Left lung (tissue), 10 donors: Measurements from ENCODE around the gene GPR25. TPM values are rescaled to one million over a fixed set of nuclear protein-coding genes. Genes with fewer than 3 reads are reported as not detected.

Source experiments
- ATAC-seq: fragments of 200-7000 bp; cut with Tn5 transposase; one replicate; pipeline ENCODE4 v1.9.1; 2020; ENCODE audit warnings: moderate library complexity
- DNase-seq, 4 donors: peaks; one replicate each; pipeline ENCODE4 v3.0.0-alpha.2; 2013 to 2020
- H3K27ac ChIP-seq, 2 donors: fragments of 200-600 bp; sonication (generic) in 1 of 2; one replicate each; pipeline versions ENCODE4 v1.5.0 to v1.8.0; 2020 to 2021
- H3K27me3 ChIP-seq, 2 donors: fragments of 200-600 bp; sonication (generic) in 1 of 2; one replicate each; pipeline versions ENCODE4 v1.5.0 to v1.8.0; 2020 to 2021
- H3K36me3 ChIP-seq, 2 donors: fragments of 200-600 bp; sonication (generic) in 1 of 2; one replicate each; pipeline versions ENCODE4 v1.5.0 to v1.8.0; 2020 to 2021
- H3K4me1 ChIP-seq, 2 donors: fragments of 200-600 bp; one replicate each; pipeline ENCODE4 v1.8.0; 2021
- H3K4me3 ChIP-seq, 2 donors: fragments of 200-600 bp; sonication (generic) in 1 of 2; one replicate each; pipeline versions ENCODE4 v1.5.0 to v1.8.0; 2020 to 2021; ENCODE audit warnings: mild to moderate bottlenecking in 1 of 2
- H3K9me3 ChIP-seq, 2 donors: fragments of 200-600 bp; sonication (generic) in 1 of 2; one replicate each; pipeline versions ENCODE4 v1.5.0 to v1.8.0; 2020 to 2021
- intact Hi-C, 2 donors: fragments of 100-400 bp; cut with DNase I; formaldehyde crosslinking; loops; one replicate each; pipeline versions ENCODE4 v1.11.2 to v1.14.2; 2022
- polyA plus RNA-seq, 6 donors: library from polyadenylated mRNA; unstranded; fragments of 120-200 nt; gene quantifications; one replicate each; pipeline ENCODE4 v1.2.1, GENCODE V29; 2013; ENCODE audit not compliant: insufficient read length in 6 of 6
- total RNA-seq, 2 donors: library from RNA; stranded (reverse); fragmentation: NEBNext Ultra II Directional; extraction: Animal tissue kit (Norgen Biotek cat#: 25700); gene quantifications; one replicate each; pipeline ENCODE4 v1.2.1, GENCODE V29; 2021
- TF ChIP-seq, protein P1 (sequence below), 2 donors: fragments of 200-600 bp; sonication (generic) in 1 of 2; IDR thresholded peaks; one replicate each; pipeline versions ENCODE4 v1.5.0 to v1.8.0; 2021; ENCODE audit warnings: antibody characterized with exemption in 2 of 2
- donor health status: DM: no; HTN: yes; CAD: no.
- donor health status: DM: no; HTN: no; CAD: no.

Gene GPR25
- total and polyA plus RNA-seq, 8 donors = 0.26 to 0.52 TPM; not detected in 6

DNA sequence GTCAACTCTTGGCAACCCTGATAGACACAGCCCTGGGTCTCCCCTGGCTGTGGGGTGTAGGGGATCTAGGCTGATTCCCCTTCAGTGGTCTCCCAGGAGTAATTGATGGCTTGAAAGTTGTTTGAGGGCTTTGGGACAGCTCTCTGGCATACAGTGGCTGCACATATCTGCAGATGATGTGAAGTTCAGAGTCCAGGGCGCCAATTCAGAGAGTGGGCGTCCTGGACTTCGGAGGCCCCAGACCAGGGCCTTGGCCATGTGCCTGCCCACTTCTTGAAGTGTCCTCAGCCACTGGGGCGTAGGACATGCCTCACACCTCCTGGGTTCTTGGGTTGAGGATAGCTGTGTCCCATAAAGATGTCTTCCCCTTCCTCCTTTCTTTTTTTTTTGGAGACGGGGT lies 24.5 kb downstream of the GPR25 start:
- Histone ChIP-seq H3K27me3 (peaks cover 0 to 3% of the 10 kb centered on the region in 2 donors), H3K27ac (no peak overlapping the region), H3K4me1 (peaks cover 0 to 6% of the 10 kb centered on the region in 2 donors), H3K4me3 (no peak overlapping the region), H3K9me3 (no peaks in the 10 kb centered on the region), H3K36me3 (peaks cover 0 to 5% of the 10 kb centered on the region in 2 donors)
- intact Hi-C loops = no loop called here
- ATAC-seq (no peak), DNase-seq (no peak)
- TF ChIP-seq, protein P1, sequence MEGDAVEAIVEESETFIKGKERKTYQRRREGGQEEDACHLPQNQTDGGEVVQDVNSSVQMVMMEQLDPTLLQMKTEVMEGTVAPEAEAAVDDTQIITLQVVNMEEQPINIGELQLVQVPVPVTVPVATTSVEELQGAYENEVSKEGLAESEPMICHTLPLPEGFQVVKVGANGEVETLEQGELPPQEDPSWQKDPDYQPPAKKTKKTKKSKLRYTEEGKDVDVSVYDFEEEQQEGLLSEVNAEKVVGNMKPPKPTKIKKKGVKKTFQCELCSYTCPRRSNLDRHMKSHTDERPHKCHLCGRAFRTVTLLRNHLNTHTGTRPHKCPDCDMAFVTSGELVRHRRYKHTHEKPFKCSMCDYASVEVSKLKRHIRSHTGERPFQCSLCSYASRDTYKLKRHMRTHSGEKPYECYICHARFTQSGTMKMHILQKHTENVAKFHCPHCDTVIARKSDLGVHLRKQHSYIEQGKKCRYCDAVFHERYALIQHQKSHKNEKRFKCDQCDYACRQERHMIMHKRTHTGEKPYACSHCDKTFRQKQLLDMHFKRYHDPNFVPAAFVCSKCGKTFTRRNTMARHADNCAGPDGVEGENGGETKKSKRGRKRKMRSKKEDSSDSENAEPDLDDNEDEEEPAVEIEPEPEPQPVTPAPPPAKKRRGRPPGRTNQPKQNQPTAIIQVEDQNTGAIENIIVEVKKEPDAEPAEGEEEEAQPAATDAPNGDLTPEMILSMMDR (IDR thresholded peaks at IDR 0.05) = no peak

DNA sequence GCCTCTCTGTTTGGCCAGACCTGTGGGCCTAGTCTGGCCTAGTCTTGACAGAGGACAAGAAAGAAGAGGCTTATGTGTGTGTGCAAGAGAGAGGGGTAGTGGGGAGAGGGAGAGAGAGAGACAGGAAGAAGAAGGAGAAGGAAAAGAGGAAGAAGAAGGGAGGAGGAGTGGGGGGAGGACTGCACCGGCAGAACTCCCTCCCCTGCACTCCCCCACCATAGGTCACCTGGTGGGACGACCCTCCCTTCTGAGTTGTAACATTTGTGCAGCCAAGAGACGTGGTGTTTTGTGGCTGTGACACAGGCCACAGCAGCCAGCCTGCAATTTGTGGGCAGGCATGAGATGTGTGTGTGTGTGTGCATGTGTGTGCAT lies 26.2 kb downstream of the GPR25 start:
- TF ChIP-seq, protein P1 (IDR thresholded peaks at IDR 0.05) = no peak
- H3K4me1 ChIP-seq = peaks cover 0 to 6% of the 10 kb centered on the region in 2 donors
- peaks cover 0 to 5% of the 10 kb centered on the region in 2 donors for H3K36me3 ChIP-seq
- H3K9me3 ChIP-seq = no peaks in the 10 kb centered on the region
- DNase-seq = no peak
- no peak overlapping the region for H3K4me3 ChIP-seq
- H3K27ac ChIP-seq = no peak overlapping the region
- no peaks in the 10 kb centered on the region for H3K27me3 ChIP-seq
- no peak for ATAC-seq
- intact Hi-C loops = no loop called here

DNA sequence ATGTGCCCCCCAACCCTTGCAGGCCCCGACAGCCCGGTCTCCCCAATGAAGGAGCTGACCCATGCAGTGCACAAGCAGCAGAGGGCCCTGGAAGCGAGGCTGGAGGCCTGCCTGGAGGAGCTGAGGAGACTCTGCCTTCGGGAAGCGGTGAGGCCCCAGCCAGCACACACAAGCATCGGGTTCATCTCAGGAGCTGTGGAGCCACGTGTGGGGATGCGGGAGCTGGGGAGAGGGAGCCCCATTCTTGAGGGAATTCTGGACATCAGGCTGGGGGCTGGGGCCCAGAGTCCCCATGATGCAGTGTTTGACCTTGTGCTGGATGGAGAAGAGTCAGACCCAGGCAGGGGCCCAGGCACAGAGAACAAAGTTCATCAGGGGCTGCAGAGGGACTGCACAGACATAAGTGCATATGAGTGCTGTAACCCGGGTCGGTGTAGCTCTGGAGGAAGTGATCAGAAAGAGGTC lies 26.7 kb downstream of the GPR25 start:
- no peaks in the 10 kb centered on the region for H3K27me3 ChIP-seq
- peaks cover 0 to 6% of the 10 kb centered on the region in 2 donors for H3K4me1 ChIP-seq
- H3K27ac ChIP-seq = no peak overlapping the region
- DNase-seq (no peak), ATAC-seq (no peak)
- no peaks in the 10 kb centered on the region for H3K9me3 ChIP-seq
- no peak overlapping the region for H3K4me3 ChIP-seq
- intact Hi-C loops = no loop called here
- peaks cover 0 to 5% of the 10 kb centered on the region in 2 donors for H3K36me3 ChIP-seq
- TF ChIP-seq, protein P1 (IDR thresholded peaks at IDR 0.05) = no peak

DNA sequence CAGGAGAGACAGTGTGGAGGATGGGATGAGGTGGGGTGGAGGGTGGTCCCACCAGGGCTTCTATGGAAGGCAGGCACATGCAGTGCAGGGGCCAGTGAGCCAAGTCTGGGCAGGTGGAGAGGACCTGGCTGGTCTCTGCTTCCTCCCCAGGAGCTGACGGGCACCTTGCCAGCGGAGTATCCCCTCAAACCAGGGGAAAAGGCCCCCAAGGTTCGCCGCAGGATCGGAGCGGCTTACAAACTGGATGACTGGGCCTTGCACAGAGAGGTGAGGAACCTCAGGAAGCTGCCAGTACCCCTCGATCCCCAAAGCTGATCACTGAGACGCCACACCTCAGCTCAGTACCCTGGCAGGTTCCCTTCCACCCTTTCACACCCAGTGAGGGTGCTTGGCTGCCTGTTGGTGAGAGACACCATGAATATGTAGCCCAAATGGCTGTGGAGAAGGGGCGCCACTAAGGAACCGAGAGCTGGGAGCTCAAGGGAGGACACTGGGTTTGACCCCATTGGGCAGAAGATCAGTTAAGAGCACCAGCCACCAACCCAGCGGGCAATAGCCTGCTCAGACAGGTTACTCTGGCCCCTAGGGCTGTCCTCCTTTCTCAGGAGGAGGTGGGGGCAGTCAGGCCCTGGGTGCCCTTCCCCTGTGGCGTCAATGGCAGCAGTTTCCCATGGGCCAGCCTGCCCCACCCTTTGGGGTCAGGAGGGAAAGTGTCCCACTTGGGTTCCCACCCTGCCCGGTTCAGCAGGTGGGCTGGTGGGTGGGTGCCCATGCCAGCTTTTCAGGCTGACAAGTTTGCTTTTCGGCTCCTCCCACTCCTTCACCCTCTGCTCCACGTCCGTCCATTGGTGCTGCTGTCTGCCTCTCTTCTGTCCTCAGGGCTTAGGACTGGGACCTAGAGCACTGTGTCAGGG lies 27.4 kb downstream of the GPR25 start:
- DNase-seq = no peak
- intact Hi-C loops = no loop called here
- peaks cover 0 to 8% of the 10 kb centered on the region in 2 donors for H3K4me1 ChIP-seq
- H3K27ac ChIP-seq = no peak overlapping the region
- no peak overlapping the region for H3K4me3 ChIP-seq
- TF ChIP-seq, protein P1 (IDR thresholded peaks at IDR 0.05) = no peak
- peaks cover 0 to 5% of the 10 kb centered on the region in 2 donors for H3K36me3 ChIP-seq
- H3K9me3 ChIP-seq = no peaks in the 10 kb centered on the region
- ATAC-seq = no peak
- no peaks in the 10 kb centered on the region for H3K27me3 ChIP-seq

DNA sequence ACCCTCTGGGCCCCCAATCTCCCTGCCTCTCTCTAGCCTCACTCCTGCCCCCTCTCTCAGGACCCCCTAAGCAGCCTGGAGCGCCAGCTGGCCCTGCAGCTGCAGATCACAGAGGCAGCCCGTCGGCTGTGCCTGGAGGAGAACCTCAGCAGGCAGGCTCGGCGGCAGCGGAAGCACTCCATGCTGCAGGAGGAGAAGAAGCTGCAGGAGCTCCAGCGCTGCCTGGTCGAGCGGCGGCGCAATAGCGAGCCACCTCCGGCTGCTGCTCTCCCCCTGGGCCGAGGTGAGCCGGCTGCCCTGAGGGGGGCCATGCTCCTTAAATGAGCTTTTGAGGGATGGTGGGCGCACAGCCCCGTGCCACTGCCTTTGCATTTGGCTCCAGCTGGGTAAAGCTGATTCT lies 28.1 kb downstream of the GPR25 start:
- no peak overlapping the region for H3K4me3 ChIP-seq
- H3K9me3 ChIP-seq = no peaks in the 10 kb centered on the region
- H3K36me3 ChIP-seq = peaks cover 0 to 5% of the 10 kb centered on the region in 2 donors
- no peak overlapping the region for H3K27ac ChIP-seq
- ATAC-seq (no peak), DNase-seq (no peak)
- TF ChIP-seq, protein P1 (IDR thresholded peaks at IDR 0.05) = no peak
- intact Hi-C loops = no loop called here
- peaks cover 0 to 14% of the 10 kb centered on the region in 2 donors for H3K4me1 ChIP-seq
- H3K27me3 ChIP-seq = no peaks in the 10 kb centered on the region
